ENCODE data around the gene ADCY7.

ADCY7 gene

DNA sequence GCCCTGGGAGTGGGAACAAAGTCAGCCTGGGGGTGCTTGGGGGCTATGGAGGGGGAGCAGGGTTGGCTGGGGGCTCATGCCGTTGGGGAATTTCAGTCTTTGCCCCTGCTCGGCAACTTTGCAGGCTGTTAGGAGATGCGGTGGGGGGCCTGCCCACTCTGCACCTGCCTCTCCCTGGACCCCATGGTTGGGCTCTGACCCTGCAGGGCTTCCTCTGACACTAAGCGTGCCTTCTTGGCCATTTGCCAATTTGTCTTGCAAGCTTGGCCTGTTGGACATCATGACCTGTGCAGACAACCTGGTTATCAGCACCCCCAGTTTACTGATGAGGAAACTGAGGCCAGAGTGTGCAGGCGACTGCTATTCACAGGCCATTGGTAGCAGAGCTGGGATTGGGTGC lies 14.6 kb downstream of the ADCY7 start:
- Histone ChIP-seq H3K36me3 (ENCODE audit: control insufficient read depth in 2 of 2, insufficient read depth in 2 of 2, low read length in 2 of 2) (no peaks in the 10 kb centered on the region), H3K27me3 (ENCODE audit: control insufficient read depth in 2 of 2, insufficient read depth in 2 of 2, low read length in 2 of 2) (no peaks in the 10 kb centered on the region), H3K9me3 (ENCODE audit: control insufficient read depth in 2 of 2, low read length in 2 of 2) (no peaks in the 10 kb centered on the region), H3K27ac (ENCODE audit: low read depth in 2 of 2, low read length in 2 of 2) (peak overlapping the region in 1 of 2 donors; percentile 45), H3K4me3 (ENCODE audit: low read length in 2 of 2) (peak overlapping the region in 1 of 2 donors; percentile 20), H3K9ac (ENCODE audit: low read depth in 1 of 2, low read length in 2 of 2) (no peak overlapping the region), H3K4me1 (ENCODE audit: control insufficient read depth in 2 of 2, insufficient read depth in 2 of 2, low read length in 2 of 2) (peaks cover 32 to 33% of the 10 kb centered on the region in 2 donors)

DNA sequence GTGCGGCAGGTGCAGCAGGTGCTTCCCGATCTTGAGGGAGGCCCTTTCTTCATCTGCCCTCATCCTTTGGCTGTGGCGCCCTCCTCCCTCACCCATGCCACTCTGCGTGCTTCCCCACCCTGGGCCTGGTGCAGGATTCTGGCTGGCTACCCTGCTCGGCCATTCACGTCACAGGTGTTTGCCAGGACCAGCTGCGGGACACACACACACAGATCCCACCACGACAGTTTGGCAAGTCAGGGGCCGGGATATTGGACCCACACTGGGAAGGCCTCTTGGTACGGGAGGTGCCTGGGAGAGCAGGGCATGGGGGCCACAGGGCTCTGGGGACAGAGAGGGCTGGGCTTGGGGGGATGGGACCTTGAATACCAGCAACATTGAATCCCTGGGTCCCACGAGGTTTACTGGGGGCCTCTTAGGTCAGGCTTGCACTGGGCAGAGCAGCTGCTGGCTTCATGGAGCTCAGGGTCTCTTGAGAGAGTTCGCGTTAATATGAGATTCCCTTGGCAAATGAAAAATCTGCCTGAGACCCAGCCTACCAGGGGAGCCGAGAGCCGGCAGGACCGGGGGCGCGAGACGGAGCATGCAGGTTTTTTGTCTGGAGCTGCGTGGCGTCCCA lies 15.1 kb downstream of the ADCY7 start:
- Histone ChIP-seq H3K27me3 (ENCODE audit: control insufficient read depth in 2 of 2, insufficient read depth in 2 of 2, low read length in 2 of 2) (no peaks in the 10 kb centered on the region), H3K36me3 (ENCODE audit: control insufficient read depth in 2 of 2, insufficient read depth in 2 of 2, low read length in 2 of 2) (no peaks in the 10 kb centered on the region), H3K4me1 (ENCODE audit: control insufficient read depth in 2 of 2, insufficient read depth in 2 of 2, low read length in 2 of 2) (peaks cover 32 to 33% of the 10 kb centered on the region in 2 donors), H3K9ac (ENCODE audit: low read depth in 1 of 2, low read length in 2 of 2) (peak overlapping the region in 1 of 2 donors; percentile 0), H3K27ac (ENCODE audit: low read depth in 2 of 2, low read length in 2 of 2) (peak overlapping the region; percentile 8 to 45), H3K9me3 (ENCODE audit: control insufficient read depth in 2 of 2, low read length in 2 of 2) (no peaks in the 10 kb centered on the region), H3K4me3 (ENCODE audit: low read length in 2 of 2) (peak overlapping the region in 1 of 2 donors; percentile 26)

DNA sequence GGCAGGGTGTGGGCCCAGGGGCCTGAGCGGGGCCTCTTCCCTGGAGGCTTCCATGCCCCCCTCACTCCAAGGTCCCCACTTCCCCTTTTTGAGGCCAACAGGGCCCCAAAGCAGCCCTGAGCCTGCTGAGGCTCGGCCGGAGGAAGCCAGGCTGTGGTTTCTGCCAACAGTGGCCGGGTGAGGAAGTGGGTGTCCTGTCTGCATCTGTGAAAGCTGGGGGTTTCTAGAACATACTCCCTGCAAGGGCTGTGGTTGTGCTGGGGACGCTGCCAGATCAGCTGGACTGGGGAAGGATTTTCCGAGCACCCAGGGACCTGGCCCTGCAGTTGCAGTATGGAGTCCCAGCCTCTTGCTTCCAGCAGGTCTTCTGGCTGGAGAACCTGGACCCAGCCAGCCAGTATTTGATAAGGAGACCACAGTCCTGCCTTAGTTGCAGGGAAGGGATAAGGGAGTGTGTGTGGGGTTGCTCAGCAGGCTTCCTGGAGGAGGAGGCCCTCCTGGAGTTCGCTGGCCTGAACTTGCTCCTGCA lies 15.7 kb downstream of the ADCY7 start:
- Histone ChIP-seq H3K36me3 (ENCODE audit: control insufficient read depth in 2 of 2, insufficient read depth in 2 of 2, low read length in 2 of 2) (no peaks in the 10 kb centered on the region), H3K4me1 (ENCODE audit: control insufficient read depth in 2 of 2, insufficient read depth in 2 of 2, low read length in 2 of 2) (peaks cover 32 to 33% of the 10 kb centered on the region in 2 donors), H3K9me3 (ENCODE audit: control insufficient read depth in 2 of 2, low read length in 2 of 2) (no peaks in the 10 kb centered on the region), H3K4me3 (ENCODE audit: low read length in 2 of 2) (peak overlapping the region in 1 of 2 donors; percentile 26), H3K9ac (ENCODE audit: low read depth in 1 of 2, low read length in 2 of 2) (no peak overlapping the region), H3K27ac (ENCODE audit: low read depth in 2 of 2, low read length in 2 of 2) (peak overlapping the region in 1 of 2 donors; percentile 45), H3K27me3 (ENCODE audit: control insufficient read depth in 2 of 2, insufficient read depth in 2 of 2, low read length in 2 of 2) (no peaks in the 10 kb centered on the region)

DNA sequence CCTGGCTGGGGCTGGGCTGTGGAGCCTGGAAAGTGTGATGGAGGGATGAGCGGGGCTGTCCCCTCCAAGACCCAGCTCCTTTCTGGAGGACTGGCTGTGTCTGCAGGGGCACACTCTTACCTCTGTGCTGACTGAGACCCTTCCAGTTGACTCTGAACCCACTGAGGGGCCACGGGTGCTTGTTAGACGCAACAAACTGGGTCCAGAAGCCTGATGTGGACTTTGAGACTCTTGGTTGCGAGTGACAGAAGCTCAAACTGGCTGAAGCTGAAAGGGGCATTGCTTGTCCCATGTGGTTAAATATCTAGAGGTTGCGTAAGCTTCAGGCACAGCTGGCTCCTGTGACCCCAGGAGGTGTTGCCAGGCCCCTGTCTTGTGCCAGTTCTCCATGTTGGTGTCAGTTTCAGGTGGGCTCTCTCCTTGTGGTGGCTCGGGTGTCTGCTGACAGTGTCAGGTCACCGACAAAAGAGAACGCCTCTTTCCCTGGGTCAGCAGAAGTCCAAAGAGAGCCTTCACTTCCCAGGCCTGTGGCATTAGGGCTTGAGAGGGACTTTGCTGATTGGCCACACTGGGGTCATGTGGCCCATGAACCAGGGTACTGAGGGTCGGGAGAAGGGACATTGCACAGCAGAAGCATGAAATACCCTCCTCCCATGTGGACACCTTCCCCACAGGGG lies 16.7 kb downstream of the ADCY7 start:
- Histone ChIP-seq H3K9me3 (ENCODE audit: control insufficient read depth in 2 of 2, low read length in 2 of 2) (no peaks in the 10 kb centered on the region), H3K4me1 (ENCODE audit: control insufficient read depth in 2 of 2, insufficient read depth in 2 of 2, low read length in 2 of 2) (peaks cover 32 to 33% of the 10 kb centered on the region in 2 donors), H3K27me3 (ENCODE audit: control insufficient read depth in 2 of 2, insufficient read depth in 2 of 2, low read length in 2 of 2) (no peaks in the 10 kb centered on the region), H3K36me3 (ENCODE audit: control insufficient read depth in 2 of 2, insufficient read depth in 2 of 2, low read length in 2 of 2) (no peaks in the 10 kb centered on the region), H3K4me3 (ENCODE audit: low read length in 2 of 2) (no peak overlapping the region), H3K27ac (ENCODE audit: low read depth in 2 of 2, low read length in 2 of 2) (no peak overlapping the region), H3K9ac (ENCODE audit: low read depth in 1 of 2, low read length in 2 of 2) (no peak overlapping the region)

DNA sequence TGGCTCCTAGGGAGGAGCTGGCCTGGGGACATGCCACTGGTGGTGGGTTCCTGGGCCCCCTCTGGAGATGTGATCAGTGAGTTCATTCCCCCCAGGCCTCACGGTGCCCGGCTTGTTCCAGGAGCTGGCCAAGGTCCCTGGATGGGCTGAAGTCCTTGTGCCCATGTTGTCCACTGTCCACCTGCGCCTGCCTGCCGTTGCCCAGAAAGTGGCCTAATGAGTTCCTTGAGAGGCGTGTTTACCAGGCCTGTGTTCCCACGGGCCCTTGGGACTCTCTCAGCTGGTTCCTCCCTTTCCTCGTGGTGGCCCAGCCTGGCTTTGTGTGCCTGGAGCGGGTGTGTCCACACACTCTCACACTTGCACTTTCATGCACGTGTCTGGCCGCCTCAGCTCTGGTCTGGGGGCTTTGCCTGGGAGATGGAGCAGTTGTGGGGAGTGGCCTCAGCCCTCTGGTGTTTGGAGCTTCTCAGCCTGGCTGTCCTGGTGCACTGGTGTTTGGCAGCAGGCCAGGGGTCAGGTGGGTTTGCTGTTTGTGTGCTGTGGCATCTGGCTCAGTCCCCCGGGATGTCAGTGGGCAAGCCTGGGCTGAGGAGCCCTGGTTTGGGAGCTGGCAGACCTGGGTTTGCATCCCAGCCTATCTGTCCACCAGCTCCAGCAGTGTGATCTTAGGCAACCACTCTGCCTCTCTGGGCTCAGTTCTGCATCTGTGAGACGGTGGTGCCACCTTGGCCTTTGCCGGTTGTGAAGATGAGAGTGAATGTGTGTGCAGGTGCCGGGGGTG lies 18.0 kb downstream of the ADCY7 start:
- Histone ChIP-seq H3K9ac (ENCODE audit: low read depth in 1 of 2, low read length in 2 of 2) (no peak overlapping the region), H3K9me3 (ENCODE audit: control insufficient read depth in 2 of 2, low read length in 2 of 2) (no peaks in the 10 kb centered on the region), H3K27ac (ENCODE audit: low read depth in 2 of 2, low read length in 2 of 2) (peak overlapping the region in 1 of 2 donors; percentile 1), H3K4me3 (ENCODE audit: low read length in 2 of 2) (peak overlapping the region in 1 of 2 donors; percentile 3), H3K36me3 (ENCODE audit: control insufficient read depth in 2 of 2, insufficient read depth in 2 of 2, low read length in 2 of 2) (no peaks in the 10 kb centered on the region), H3K27me3 (ENCODE audit: control insufficient read depth in 2 of 2, insufficient read depth in 2 of 2, low read length in 2 of 2) (no peaks in the 10 kb centered on the region), H3K4me1 (ENCODE audit: control insufficient read depth in 2 of 2, insufficient read depth in 2 of 2, low read length in 2 of 2) (peaks cover 30 to 33% of the 10 kb centered on the region in 2 donors)

DNA sequence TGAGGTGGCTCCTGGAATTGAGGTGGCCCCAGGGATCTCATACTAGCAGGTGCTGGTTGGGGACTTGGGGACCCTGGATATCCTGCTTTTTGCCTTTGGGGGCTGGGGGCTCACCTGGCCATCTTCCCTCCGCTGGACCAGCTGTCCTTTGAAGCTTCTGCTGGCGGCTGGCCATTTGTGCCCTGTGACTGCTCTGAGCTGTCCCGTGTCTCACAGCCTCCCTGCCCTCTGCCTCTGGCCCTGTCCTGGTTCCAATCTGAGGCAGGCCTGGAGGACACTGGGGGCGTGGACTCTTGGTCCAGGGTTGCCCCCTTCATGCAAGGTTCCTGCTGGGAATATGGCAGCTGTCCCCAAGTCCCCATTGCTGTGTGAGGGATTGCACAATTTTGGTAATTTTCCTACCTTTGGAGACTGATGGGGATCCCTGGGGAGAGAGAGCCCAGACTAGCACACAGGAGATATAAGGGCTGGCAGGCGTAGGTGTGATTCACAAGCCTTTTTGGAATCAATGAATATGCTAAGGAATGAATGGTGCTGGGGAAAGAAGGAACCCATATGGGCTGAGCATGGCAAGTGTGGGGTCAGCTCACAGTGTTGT lies 19.2 kb downstream of the ADCY7 start:
- Histone ChIP-seq H3K9ac (ENCODE audit: low read depth in 1 of 2, low read length in 2 of 2) (no peak overlapping the region), H3K27me3 (ENCODE audit: control insufficient read depth in 2 of 2, insufficient read depth in 2 of 2, low read length in 2 of 2) (no peaks in the 10 kb centered on the region), H3K27ac (ENCODE audit: low read depth in 2 of 2, low read length in 2 of 2) (no peak overlapping the region), H3K9me3 (ENCODE audit: control insufficient read depth in 2 of 2, low read length in 2 of 2) (no peaks in the 10 kb centered on the region), H3K4me3 (ENCODE audit: low read length in 2 of 2) (no peak overlapping the region), H3K4me1 (ENCODE audit: control insufficient read depth in 2 of 2, insufficient read depth in 2 of 2, low read length in 2 of 2) (peaks cover 26 to 29% of the 10 kb centered on the region in 2 donors), H3K36me3 (ENCODE audit: control insufficient read depth in 2 of 2, insufficient read depth in 2 of 2, low read length in 2 of 2) (peaks cover 0 to 7% of the 10 kb centered on the region in 2 donors)

DNA sequence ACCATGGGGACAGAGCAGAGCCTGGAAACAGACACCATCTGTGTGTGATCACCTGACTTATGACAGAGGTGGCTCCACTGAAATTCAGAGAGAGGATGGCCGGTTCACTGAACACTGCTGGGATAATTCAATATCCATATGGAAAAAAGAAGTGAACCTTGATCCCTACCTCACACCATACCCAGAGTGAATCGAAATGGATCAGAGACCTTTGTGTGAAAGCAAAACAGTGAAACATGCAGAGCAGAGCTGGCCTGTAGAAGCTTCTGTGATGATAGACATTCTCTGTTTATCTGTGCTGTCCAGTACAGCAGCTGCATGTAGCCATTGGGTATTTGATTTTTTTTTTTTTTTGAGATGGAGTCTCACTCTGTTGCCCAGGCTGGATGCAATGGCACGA lies 20.3 kb downstream of the ADCY7 start:
- no peaks in the 10 kb centered on the region for H3K27me3 ChIP-seq (ENCODE audit: control insufficient read depth in 2 of 2, insufficient read depth in 2 of 2, low read length in 2 of 2)
- no peak overlapping the region for H3K27ac ChIP-seq (ENCODE audit: low read depth in 2 of 2, low read length in 2 of 2)
- no peak overlapping the region for H3K9ac ChIP-seq (ENCODE audit: low read depth in 1 of 2, low read length in 2 of 2)
- no peak overlapping the region for H3K4me3 ChIP-seq (ENCODE audit: low read length in 2 of 2)
- H3K9me3 ChIP-seq (ENCODE audit: control insufficient read depth in 2 of 2, low read length in 2 of 2) = no peaks in the 10 kb centered on the region
- H3K36me3 ChIP-seq (ENCODE audit: control insufficient read depth in 2 of 2, insufficient read depth in 2 of 2, low read length in 2 of 2) = peaks cover 0 to 9% of the 10 kb centered on the region in 2 donors
- peaks cover 14 to 23% of the 10 kb centered on the region in 2 donors for H3K4me1 ChIP-seq (ENCODE audit: control insufficient read depth in 2 of 2, insufficient read depth in 2 of 2, low read length in 2 of 2)

DNA sequence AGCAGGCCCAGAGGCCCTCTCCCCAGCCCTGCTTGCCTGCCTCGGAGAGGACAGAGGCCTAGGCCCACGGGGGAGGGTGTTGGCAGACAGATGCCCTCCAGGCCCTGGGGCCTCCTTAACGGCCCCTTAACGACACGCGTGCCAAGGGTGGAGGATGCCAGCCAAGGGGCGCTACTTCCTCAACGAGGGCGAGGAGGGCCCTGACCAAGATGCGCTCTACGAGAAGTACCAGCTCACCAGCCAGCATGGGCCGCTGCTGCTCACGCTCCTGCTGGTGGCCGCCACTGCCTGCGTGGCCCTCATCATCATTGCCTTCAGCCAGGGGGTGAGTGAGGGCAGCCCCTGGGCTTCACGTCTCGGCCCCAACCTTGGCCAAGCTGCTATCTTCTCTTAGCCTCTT lies 21.7 kb downstream of the ADCY7 start:
- Histone ChIP-seq H3K4me1 (ENCODE audit: control insufficient read depth in 2 of 2, insufficient read depth in 2 of 2, low read length in 2 of 2) (peaks cover 11 to 15% of the 10 kb centered on the region in 2 donors), H3K9ac (ENCODE audit: low read depth in 1 of 2, low read length in 2 of 2) (no peak overlapping the region), H3K27ac (ENCODE audit: low read depth in 2 of 2, low read length in 2 of 2) (no peak overlapping the region), H3K9me3 (ENCODE audit: control insufficient read depth in 2 of 2, low read length in 2 of 2) (no peaks in the 10 kb centered on the region), H3K36me3 (ENCODE audit: control insufficient read depth in 2 of 2, insufficient read depth in 2 of 2, low read length in 2 of 2) (peaks cover 1 to 11% of the 10 kb centered on the region in 2 donors), H3K27me3 (ENCODE audit: control insufficient read depth in 2 of 2, insufficient read depth in 2 of 2, low read length in 2 of 2) (no peaks in the 10 kb centered on the region), H3K4me3 (ENCODE audit: low read length in 2 of 2) (no peak overlapping the region)

DNA sequence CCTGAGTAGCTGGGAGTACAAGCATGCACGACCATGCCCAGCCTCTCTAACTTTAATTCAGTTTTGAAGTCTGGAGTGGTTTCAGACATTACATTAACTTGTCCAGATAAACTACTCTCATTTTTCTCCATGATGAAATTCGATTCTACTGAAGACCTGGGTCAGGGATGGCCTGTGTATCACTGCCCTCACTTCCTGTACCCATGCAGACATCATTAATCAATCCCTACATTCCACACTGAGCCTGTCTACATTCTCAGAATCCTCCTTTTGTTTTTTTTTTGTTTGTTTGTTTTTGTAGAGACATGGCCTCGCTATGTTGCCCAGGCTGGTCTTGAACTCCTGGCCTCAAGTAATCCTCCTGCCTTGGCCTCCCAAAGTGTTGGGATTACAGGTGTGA lies 22.6 kb downstream of the ADCY7 start:
- Histone ChIP-seq H3K9me3 (ENCODE audit: control insufficient read depth in 2 of 2, low read length in 2 of 2) (no peaks in the 10 kb centered on the region), H3K36me3 (ENCODE audit: control insufficient read depth in 2 of 2, insufficient read depth in 2 of 2, low read length in 2 of 2) (peaks cover 6 to 16% of the 10 kb centered on the region in 2 donors)

More for the DNA sequence above, 22.6 kb downstream of the ADCY7 start:
- H3K4me3 ChIP-seq (ENCODE audit: low read length in 2 of 2) = no peak overlapping the region
- H3K4me1 ChIP-seq (ENCODE audit: control insufficient read depth in 2 of 2, insufficient read depth in 2 of 2, low read length in 2 of 2) = peaks cover 8 to 9% of the 10 kb centered on the region in 2 donors
- no peak overlapping the region for H3K27ac ChIP-seq (ENCODE audit: low read depth in 2 of 2, low read length in 2 of 2)
- H3K27me3 ChIP-seq (ENCODE audit: control insufficient read depth in 2 of 2, insufficient read depth in 2 of 2, low read length in 2 of 2) = no peaks in the 10 kb centered on the region
- no peak overlapping the region for H3K9ac ChIP-seq (ENCODE audit: low read depth in 1 of 2, low read length in 2 of 2)

Data from mucosa of rectum (tissue), 2 donors.